Calu3 (cell line): ENCODE measurements around the gene MEF2C. TPM values are rescaled to one million over a fixed set of nuclear protein-coding genes. Genes with fewer than 3 reads are reported as not detected.

Experiments used
- BruUV-seq: library from RNA; stranded (reverse); fragments of 400-500 nt; replicated peaks from 2 replicates; lab custom pipeline; 2021; lab: Mats Ljungman, UMichigan
- CTCF ChIA-PET: fragments of 300-600 bp; sonication (Branson Sonifier 250); formaldehyde crosslinking; loops from one replicate; lab custom pipeline; 2022; ENCODE audit warnings: antibody characterized with exemption; lab: Charles Lee
- DNase-seq: peaks from one replicate; pipeline ENCODE4 v3.0.0; 2022
- H3K27ac Mint-ChIP-seq: one replicate; pipeline ENCODE4 v1.8.0; 2022; ENCODE audit warnings: mixed read lengths; ENCODE audit not compliant: unreplicated experiment
- H3K27me3 Mint-ChIP-seq: one replicate; pipeline ENCODE4 v1.8.0; 2022; ENCODE audit warnings: mixed read lengths; ENCODE audit not compliant: unreplicated experiment
- H3K36me3 Mint-ChIP-seq: one replicate; pipeline ENCODE4 v1.8.0; 2022; ENCODE audit warnings: mild to moderate bottlenecking, moderate library complexity, mixed read lengths; ENCODE audit not compliant: insufficient read depth, unreplicated experiment
- H3K4me1 Mint-ChIP-seq: one replicate; pipeline ENCODE4 v1.8.0; 2022; ENCODE audit warnings: mild to moderate bottlenecking, low read depth, mixed read lengths; ENCODE audit not compliant: unreplicated experiment
- H3K4me3 Mint-ChIP-seq: one replicate; pipeline ENCODE4 v1.8.0; 2022; ENCODE audit warnings: mild to moderate bottlenecking, low read depth, moderate library complexity, mixed read lengths; ENCODE audit not compliant: unreplicated experiment
- H3K9me3 Mint-ChIP-seq: one replicate; pipeline ENCODE4 v1.8.0; 2022; ENCODE audit warnings: low read depth, mixed read lengths; ENCODE audit not compliant: unreplicated experiment
- intact Hi-C: fragments of 100-400 bp; cut with micrococcal nuclease; formaldehyde crosslinking; loops from one replicate; pipeline ENCODE4 v1.10.0; 2022; ENCODE audit not compliant: unreplicated experiment
- total RNA-seq: library from RNA; stranded (reverse); gene quantifications from 2 replicates; pipeline ENCODE4 v1.2.3, GENCODE V29; 2022
- TF ChIP-seq, protein P1 (sequence below): fragments of 200-600 bp; IDR thresholded peaks from one replicate; pipeline ENCODE4 v1.8.0; 2022; ENCODE audit warnings: antibody characterized with exemption; ENCODE audit not compliant: unreplicated experiment

Gene MEF2C
- total RNA-seq, 1 experiment from 2014 or later, result 6.1 TPM

GRCh38 chr5:88837222-88837621 is 45.8 kb downstream of the MEF2C start:
- TF ChIP-seq, protein P1, sequence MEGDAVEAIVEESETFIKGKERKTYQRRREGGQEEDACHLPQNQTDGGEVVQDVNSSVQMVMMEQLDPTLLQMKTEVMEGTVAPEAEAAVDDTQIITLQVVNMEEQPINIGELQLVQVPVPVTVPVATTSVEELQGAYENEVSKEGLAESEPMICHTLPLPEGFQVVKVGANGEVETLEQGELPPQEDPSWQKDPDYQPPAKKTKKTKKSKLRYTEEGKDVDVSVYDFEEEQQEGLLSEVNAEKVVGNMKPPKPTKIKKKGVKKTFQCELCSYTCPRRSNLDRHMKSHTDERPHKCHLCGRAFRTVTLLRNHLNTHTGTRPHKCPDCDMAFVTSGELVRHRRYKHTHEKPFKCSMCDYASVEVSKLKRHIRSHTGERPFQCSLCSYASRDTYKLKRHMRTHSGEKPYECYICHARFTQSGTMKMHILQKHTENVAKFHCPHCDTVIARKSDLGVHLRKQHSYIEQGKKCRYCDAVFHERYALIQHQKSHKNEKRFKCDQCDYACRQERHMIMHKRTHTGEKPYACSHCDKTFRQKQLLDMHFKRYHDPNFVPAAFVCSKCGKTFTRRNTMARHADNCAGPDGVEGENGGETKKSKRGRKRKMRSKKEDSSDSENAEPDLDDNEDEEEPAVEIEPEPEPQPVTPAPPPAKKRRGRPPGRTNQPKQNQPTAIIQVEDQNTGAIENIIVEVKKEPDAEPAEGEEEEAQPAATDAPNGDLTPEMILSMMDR, result no peak
- H3K36me3 Mint-ChIP-seq, result no peaks in the 10 kb centered on the region
- CTCF ChIA-PET, result interaction anchor here (1.0 kb wide), 1 partner anchor 9 kb away, joined by 9 read pairs; no protein-coding TSS in a partner anchor

GRCh38 chr5:88836195-88836838 is 46.7 kb downstream of the MEF2C start:
- Mint-ChIP-seq H3K4me1 (no peaks in the 10 kb centered on the region), H3K36me3 (no peaks in the 10 kb centered on the region), H3K27ac (no peak overlapping the region), H3K27me3 (no peaks in the 10 kb centered on the region), H3K4me3 (peak overlapping the region; percentile 30), H3K9me3 (no peaks in the 10 kb centered on the region)
- DNase-seq, result no peak
- BruUV-seq, result no TSS peak
- intact Hi-C loops, result no loop called here
- TF ChIP-seq, protein P1, result no peak
- CTCF ChIA-PET, result interaction anchor here (0.7 to 1.0 kb wide), 2 partner anchors 8 to 1574 kb away, joined by 3 to 9 read pairs; no protein-coding TSS in a partner anchor

More at GRCh38 chr5:88837222-88837621, 45.8 kb downstream of the MEF2C start:
- H3K27ac Mint-ChIP-seq, result no peak overlapping the region
- no peak overlapping the region for H3K4me3 Mint-ChIP-seq
- H3K4me1 Mint-ChIP-seq, result no peaks in the 10 kb centered on the region
- no TSS peak for BruUV-seq
- no peaks in the 10 kb centered on the region for H3K9me3 Mint-ChIP-seq
- H3K27me3 Mint-ChIP-seq, result no peaks in the 10 kb centered on the region
- intact Hi-C loops, result no loop called here
- no peak for DNase-seq

DNA sequence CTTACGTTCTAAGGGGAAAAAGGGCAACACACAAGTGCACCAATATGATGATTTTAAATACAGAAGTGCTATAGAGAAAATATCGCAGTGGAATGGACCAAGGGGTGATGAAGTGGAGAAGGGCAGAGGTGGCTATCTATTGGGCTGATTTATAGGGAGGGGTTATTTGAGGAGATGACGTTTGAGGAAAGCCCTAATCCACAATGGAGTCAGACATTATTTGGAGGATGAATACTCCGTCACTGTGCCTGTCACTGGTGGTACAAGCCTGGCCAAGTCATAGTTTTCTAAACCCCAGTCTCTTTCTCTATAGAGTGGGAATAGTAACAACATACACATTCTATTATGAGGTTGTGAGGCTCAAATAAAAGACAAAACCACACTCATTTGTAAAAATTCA is 48.5 kb downstream of the MEF2C start:
- no TSS peak for BruUV-seq
- H3K9me3 Mint-ChIP-seq, result no peaks in the 10 kb centered on the region
- TF ChIP-seq, protein P1, result no peak
- no peaks in the 10 kb centered on the region for H3K36me3 Mint-ChIP-seq
- H3K4me3 Mint-ChIP-seq, result no peak overlapping the region
- CTCF ChIA-PET, result no interaction called here
- peaks cover under 1% of the 10 kb centered on the region for H3K4me1 Mint-ChIP-seq
- H3K27ac Mint-ChIP-seq, result no peak overlapping the region
- DNase-seq, result no peak
- H3K27me3 Mint-ChIP-seq, result no peaks in the 10 kb centered on the region
- intact Hi-C loops, result no loop called here

DNA sequence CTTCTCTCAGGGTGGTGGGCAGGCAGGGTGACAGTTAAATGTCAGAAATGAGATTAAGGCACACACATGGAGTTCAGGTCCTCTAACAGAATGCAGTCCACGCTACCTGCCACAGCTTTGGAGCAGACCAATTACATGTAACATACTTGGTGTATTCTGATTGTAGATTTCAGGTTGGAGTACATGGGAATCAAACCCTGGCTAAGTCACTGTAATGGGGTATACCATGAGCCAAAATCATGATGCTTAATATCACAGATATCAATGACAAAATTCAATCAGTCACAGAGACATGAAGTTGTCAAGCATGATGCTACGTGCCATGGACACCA is 48.9 kb downstream of the MEF2C start:
- Mint-ChIP-seq H3K27me3 (no peaks in the 10 kb centered on the region), H3K27ac (no peak overlapping the region), H3K4me3 (no peak overlapping the region), H3K36me3 (no peaks in the 10 kb centered on the region), H3K9me3 (no peaks in the 10 kb centered on the region), H3K4me1 (peaks cover 4% of the 10 kb centered on the region)
- CTCF ChIA-PET, result no interaction called here
- TF ChIP-seq, protein P1, result no peak
- BruUV-seq, result no TSS peak
- intact Hi-C loops, result no loop called here
- DNase-seq, result no peak
